Hepatocyte (in vitro differentiated cells): ENCODE results near the gene ARHGAP11A. TPM values are rescaled to one million over a fixed set of nuclear protein-coding genes. Genes with fewer than 3 reads are reported as not detected.

Experiments used
- DNase-seq: peaks from one replicate; pipeline ENCODE4 v3.0.0-alpha.2; 2016; ENCODE audit warnings: low spot score
- H2AFZ ChIP-seq: fragments of 200-600 bp; sonication (generic); 2 replicates; pipeline ENCODE4 v1.6.0; 2016; ENCODE audit warnings: antibody characterized with exemption, mild to moderate bottlenecking
- H3K27ac ChIP-seq: fragments of 200-600 bp; sonication (generic); 2 replicates; pipeline ENCODE4 v1.5.1; 2016; ENCODE audit warnings: mild to moderate bottlenecking
- H3K27me3 ChIP-seq: fragments of 200-600 bp; sonication (generic); 2 replicates; pipeline ENCODE4 v1.6.1; 2016
- H3K36me3 ChIP-seq: fragments of 200-600 bp; sonication (generic); replicated peaks from 2 replicates; pipeline ENCODE4 v1.5.1; 2016; ENCODE audit warnings: low read depth; ENCODE audit not compliant: insufficient read depth
- H3K4me1 ChIP-seq: fragments of 200-600 bp; sonication (generic); 2 replicates; pipeline ENCODE4 v1.5.1; 2016; ENCODE audit warnings: mild to moderate bottlenecking, moderate library complexity; ENCODE audit not compliant: insufficient read depth
- H3K4me2 ChIP-seq: fragments of 200-600 bp; sonication (generic); 2 replicates; pipeline ENCODE4 v1.6.0; 2016
- H3K4me3 ChIP-seq: fragments of 200-600 bp; sonication (generic); 2 replicates; pipeline ENCODE4 v1.5.1; 2016; ENCODE audit warnings: mild to moderate bottlenecking
- H3K79me2 ChIP-seq: fragments of 200-600 bp; sonication (generic); 2 replicates; pipeline ENCODE4 v1.6.0; 2017; ENCODE audit warnings: mild to moderate bottlenecking
- H3K9me2 ChIP-seq: fragments of 200-600 bp; sonication (generic); replicated peaks from 2 replicates; pipeline ENCODE4 v1.6.0; 2017; ENCODE audit warnings: mild to moderate bottlenecking; ENCODE audit not compliant: insufficient read depth
- H3K9me3 ChIP-seq: fragments of 200-600 bp; sonication (generic); 2 replicates; pipeline ENCODE4 v1.5.1; 2016; ENCODE audit warnings: low read depth, mild to moderate bottlenecking
- H4K20me1 ChIP-seq: fragments of 200-600 bp; sonication (generic); 2 replicates; pipeline ENCODE4 v1.6.0; 2016; ENCODE audit warnings: mild to moderate bottlenecking; ENCODE audit not compliant: insufficient read depth, poor library complexity, severe bottlenecking
- CTCF ChIP-seq: fragments of 200-600 bp; sonication (generic); IDR thresholded peaks from 2 replicates; pipeline ENCODE4 v1.5.1; 2016; ENCODE audit warnings: antibody characterized with exemption, mild to moderate bottlenecking; ENCODE audit not compliant: poor library complexity
- EZH2 ChIP-seq: fragments of 200-600 bp; sonication (generic); IDR thresholded peaks from 2 replicates; pipeline ENCODE4 v1.6.1; 2016; ENCODE audit warnings: antibody characterized with exemption, mild to moderate bottlenecking, borderline replicate concordance
- EZH2phosphoT487 ChIP-seq: fragments of 200-600 bp; sonication (generic); IDR thresholded peaks from one replicate; pipeline ENCODE4 v1.6.1; 2018; ENCODE audit warnings: antibody characterized with exemption, mild to moderate bottlenecking, low read depth, moderate library complexity; ENCODE audit not compliant: unreplicated experiment, severe bottlenecking
- WGBS: methylation state at CpG from one replicate; pipeline ENCODE4 v1.1.6; 2016; ENCODE audit warnings: low lambda C conversion rate; ENCODE audit errors: missing lambda C conversion rate; 5-methylcytosine and 5-hydroxymethylcytosine counted together
- polyA plus RNA-seq: library from polyadenylated mRNA; unstranded; fragments of >200 nt; fragmentation: Nextera tagmentation; extraction: Ambion mirVana; gene quantifications from 2 replicates; pipeline ENCODE4 v1.2.1, GENCODE V29; 2016
- total RNA-seq: library from RNA; depleted of rRNA; stranded (reverse); fragments of >200 nt; gene quantifications from 2 replicates; pipeline ENCODE4 v1.2.3, GENCODE V29; 2014

The ARHGAP11A gene
- total and polyA plus RNA-seq, 2 experiments from 2014 or later: 3.4 to 4.9 TPM

GRCh38 chr15:32663671-32664070 is 48.4 kb downstream of the ARHGAP11A start:
- Histone ChIP-seq H3K4me2 (no peak overlapping the region), H3K27ac (no peak overlapping the region), H3K9me3 (no peaks in the 10 kb centered on the region), H4K20me1 (no peaks in the 10 kb centered on the region), H3K27me3 (no peaks in the 10 kb centered on the region), H3K9me2 (no peaks in the 10 kb centered on the region), H3K4me3 (no peak overlapping the region), H3K79me2 (no peaks in the 10 kb centered on the region), H3K36me3 (no peaks in the 10 kb centered on the region), H2AFZ (no peak overlapping the region), H3K4me1 (no peaks in the 10 kb centered on the region)
- TF ChIP-seq EZH2: no peak
- no peak for TF ChIP-seq EZH2phosphoT487
- TF ChIP-seq CTCF: no peak
- WGBS: 96% methylated on average over 4 of the region's 4 CpGs
- no peak for DNase-seq

- TF ChIP-seq EZH2phosphoT487: no peak
- no peak for TF ChIP-seq CTCF
- TF ChIP-seq EZH2: no peak
- no peak overlapping the region for H3K4me2 ChIP-seq
- H3K79me2 ChIP-seq: no peaks in the 10 kb centered on the region
- H2AFZ ChIP-seq: no peak overlapping the region
- no peaks in the 10 kb centered on the region for H3K9me2 ChIP-seq
- no peaks in the 10 kb centered on the region for H3K9me3 ChIP-seq
- no peak overlapping the region for H3K4me3 ChIP-seq
- H4K20me1 ChIP-seq: no peaks in the 10 kb centered on the region
- no peaks in the 10 kb centered on the region for H3K27me3 ChIP-seq
- no peak for DNase-seq
- H3K36me3 ChIP-seq: no peaks in the 10 kb centered on the region
- peaks cover 5% of the 10 kb centered on the region for H3K4me1 ChIP-seq
- H3K27ac ChIP-seq: no peak overlapping the region
Observed at GRCh38 chr15:32664796-32665195, 49.5 kb downstream of the ARHGAP11A start.

GRCh38 chr15:32667321-32667720 is 52.0 kb downstream of the ARHGAP11A start:
- WGBS: 94% methylated on average over 6 of the region's 6 CpGs
- H3K4me1 ChIP-seq: peaks cover 5% of the 10 kb centered on the region
- H2AFZ ChIP-seq: no peak overlapping the region
- H3K4me3 ChIP-seq: no peak overlapping the region
- no peaks in the 10 kb centered on the region for H4K20me1 ChIP-seq
- H3K9me3 ChIP-seq: no peaks in the 10 kb centered on the region
- no peak overlapping the region for H3K4me2 ChIP-seq
- no peaks in the 10 kb centered on the region for H3K36me3 ChIP-seq
- H3K79me2 ChIP-seq: no peaks in the 10 kb centered on the region
- TF ChIP-seq EZH2phosphoT487: no peak
- TF ChIP-seq EZH2: no peak
- TF ChIP-seq CTCF: no peak
- no peaks in the 10 kb centered on the region for H3K9me2 ChIP-seq
- H3K27ac ChIP-seq: no peak overlapping the region
- DNase-seq: no peak
- H3K27me3 ChIP-seq: no peaks in the 10 kb centered on the region

GRCh38 chr15:32668942-32669341 is 53.6 kb downstream of the ARHGAP11A start:
- H3K79me2 ChIP-seq: no peaks in the 10 kb centered on the region
- H3K36me3 ChIP-seq: no peaks in the 10 kb centered on the region
- DNase-seq: no peak
- no peaks in the 10 kb centered on the region for H4K20me1 ChIP-seq
- H3K4me2 ChIP-seq: no peak overlapping the region
- no peak overlapping the region for H3K4me3 ChIP-seq
- TF ChIP-seq CTCF: no peak
- TF ChIP-seq EZH2phosphoT487: no peak
- no peak for TF ChIP-seq EZH2
- 61% methylated on average over 2 of the region's 2 CpGs for WGBS
- peaks cover 5% of the 10 kb centered on the region for H3K4me1 ChIP-seq
- no peaks in the 10 kb centered on the region for H3K9me3 ChIP-seq
- H3K27me3 ChIP-seq: no peaks in the 10 kb centered on the region
- H2AFZ ChIP-seq: no peak overlapping the region
- peak overlapping the region; percentile 24 for H3K27ac ChIP-seq
- H3K9me2 ChIP-seq: no peaks in the 10 kb centered on the region
